ENCODE measurements around the gene SETBP1. TPM values are rescaled to one million over a fixed set of nuclear protein-coding genes. Genes with fewer than 3 reads are reported as not detected.

SETBP1 gene
- total RNA-seq, 1 donor from 2014 or later: 2.7 TPM

DNA sequence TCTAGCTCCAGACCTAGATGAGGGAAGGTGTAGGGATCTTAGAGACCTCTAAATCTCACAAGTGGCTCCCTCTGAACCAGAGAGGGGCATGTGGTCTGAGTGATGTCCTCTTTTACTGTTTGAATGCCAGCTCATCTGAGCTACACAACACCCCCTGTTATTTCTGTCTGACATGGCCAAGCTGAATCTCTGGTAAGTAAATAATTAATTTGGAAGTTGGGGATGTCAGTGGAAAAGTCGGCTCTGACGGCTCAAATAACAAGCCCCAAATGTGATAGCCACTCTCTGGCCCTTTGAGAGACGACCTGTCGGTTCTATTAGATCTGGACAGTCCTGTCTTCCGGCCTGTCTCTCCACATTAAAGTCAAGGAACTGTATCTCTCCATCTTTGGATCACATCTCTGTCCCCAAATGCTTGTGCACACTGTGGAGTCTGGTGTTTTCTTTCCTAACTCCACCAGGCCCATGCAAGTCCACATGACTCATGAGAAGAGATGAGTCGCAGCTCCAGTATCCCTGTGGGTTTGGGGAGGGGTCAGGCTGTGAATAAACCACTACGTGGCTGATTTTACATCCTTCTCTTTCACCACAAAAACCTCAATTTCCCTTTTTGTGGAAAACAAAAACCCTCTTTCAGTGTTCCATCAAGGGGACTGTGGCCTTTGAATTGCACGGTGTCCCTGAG, 52.5 kb downstream of the SETBP1 start:
- DNase-seq: no peak

DNA sequence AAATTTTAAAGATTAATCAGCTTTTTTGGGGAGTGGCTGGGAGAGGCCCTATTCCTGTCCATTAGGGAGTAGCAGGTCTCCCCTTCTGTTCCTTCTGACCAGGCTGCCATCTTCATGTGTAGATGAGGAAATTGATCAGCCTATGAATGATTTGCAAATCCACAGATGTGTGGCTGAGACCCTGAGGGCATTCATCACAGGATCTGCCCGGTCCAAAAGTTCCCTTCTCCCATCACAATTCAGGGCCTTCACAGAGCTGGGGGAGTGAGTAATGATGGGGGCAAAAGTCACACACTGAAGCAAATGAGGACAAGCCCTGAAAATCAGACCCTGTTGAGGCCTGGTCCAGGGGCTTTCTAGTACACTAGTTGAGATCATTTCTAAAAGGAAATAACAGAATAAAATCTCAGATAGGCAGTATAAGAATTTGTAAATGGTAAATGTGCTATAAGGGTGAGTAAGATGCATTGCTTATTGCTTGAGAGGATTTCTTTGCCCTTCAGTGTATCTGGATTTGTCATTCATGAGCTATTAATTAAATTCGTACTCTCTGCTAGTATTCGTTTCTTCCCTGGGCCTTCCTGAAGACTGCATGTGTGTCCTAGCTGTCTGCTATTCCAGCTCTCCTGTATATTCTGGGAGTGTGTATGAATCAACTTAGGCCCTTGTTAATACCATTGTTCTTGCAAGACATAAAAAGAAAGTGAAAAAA, 53.2 kb downstream of the SETBP1 start:
- no peak for DNase-seq

GRCh38 chr18:44735096-44735495, 54.4 kb downstream of the SETBP1 start:
- DNase-seq: no peak

GRCh38 chr18:44736664-44737380, 56.1 kb downstream of the SETBP1 start:
- no peak for DNase-seq

DNA sequence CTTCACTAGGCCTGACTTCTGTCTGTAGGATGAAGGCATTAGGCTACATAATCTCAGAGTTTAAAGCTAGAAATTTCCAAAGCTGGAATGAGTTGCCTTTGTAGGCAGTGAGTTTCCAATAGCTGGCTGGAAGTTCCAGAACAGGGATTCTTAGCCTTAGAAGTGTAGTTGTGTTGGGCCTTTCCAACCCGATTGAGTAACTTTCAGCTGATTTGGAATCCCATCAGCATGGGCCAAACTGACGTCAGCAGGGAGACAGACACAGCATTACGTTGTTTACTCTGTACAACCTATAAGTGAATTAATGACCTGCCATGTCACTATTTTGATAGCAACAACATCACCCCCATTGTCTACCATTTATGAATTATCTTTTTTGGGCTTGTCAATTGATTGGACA, 56.9 kb downstream of the SETBP1 start:
- DNase-seq: no peak

GRCh38 chr18:44740000-44740399, 59.3 kb downstream of the SETBP1 start:
- no peak for DNase-seq

GRCh38 chr18:44741085-44741484, 60.4 kb downstream of the SETBP1 start:
- DNase-seq: no peak

DNA sequence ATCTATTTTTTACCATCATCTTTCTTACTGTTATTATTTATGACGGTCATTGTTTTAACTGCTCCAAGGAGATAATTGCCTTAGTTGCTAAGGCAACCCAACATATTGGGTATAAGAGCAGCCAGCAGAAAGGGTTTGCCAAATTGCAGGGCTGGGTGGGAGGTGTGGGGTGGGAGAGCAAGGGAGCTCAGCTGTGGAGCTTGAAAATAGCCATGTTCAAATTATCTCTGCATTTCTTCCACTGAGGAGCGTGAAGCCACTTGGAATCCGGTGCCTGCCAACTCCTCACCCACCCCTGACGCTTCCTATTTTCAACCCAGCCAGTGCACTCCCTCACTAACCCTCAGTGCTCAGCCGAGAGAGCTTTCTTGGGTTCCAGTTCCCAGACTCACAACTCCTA, 60.8 kb downstream of the SETBP1 start:
- DNase-seq: no peak

DNA sequence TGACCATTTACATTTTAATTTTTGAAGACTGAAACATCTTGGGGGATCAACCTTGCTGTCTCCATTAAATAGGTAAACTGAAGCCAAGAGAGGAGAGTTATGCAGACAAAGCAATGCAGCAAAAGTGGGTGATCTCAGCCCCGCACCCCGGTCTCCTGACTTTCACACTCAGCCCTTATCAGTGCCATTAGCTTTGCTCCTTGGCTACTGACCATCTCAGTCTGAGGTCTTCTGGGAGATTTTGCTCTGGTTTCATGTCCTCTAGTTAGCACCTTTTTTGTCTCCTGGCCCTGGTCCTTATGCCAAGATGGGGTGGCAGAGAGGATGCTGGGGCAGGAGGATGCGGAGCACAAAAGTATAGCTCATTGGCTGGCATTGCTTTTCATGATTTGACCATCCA, 61.4 kb downstream of the SETBP1 start:
- DNase-seq: no peak

DNA sequence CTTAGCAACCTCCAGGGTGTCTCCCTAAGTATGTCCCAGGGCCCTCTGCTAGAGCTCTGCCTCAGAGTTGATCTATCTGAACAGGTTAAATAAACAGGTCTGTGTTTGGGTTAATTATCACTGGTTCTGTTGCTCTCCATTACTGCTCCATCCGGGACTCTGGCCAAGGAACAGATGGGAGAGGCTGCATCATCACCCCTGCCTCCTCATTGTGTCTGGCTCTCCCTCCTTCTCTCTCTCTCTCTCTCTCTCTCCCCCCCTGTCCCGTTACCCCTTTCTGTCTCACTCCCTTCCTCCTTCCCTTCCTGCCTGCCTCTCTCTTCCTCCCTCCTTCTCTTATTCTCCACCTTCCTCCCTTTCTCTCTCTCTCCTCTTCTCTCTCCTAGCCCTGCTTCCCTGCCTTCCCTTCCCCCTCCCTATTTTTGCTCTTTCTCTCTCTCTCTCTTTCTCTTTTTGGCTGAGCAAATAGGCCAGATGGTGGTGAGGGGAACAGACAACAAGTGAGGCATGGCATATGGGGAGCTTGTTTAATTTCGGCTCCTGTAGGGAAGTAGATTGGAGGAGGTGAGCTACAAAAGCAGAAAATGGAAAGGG, 62.1 kb downstream of the SETBP1 start:
- DNase-seq: no peak

DNA sequence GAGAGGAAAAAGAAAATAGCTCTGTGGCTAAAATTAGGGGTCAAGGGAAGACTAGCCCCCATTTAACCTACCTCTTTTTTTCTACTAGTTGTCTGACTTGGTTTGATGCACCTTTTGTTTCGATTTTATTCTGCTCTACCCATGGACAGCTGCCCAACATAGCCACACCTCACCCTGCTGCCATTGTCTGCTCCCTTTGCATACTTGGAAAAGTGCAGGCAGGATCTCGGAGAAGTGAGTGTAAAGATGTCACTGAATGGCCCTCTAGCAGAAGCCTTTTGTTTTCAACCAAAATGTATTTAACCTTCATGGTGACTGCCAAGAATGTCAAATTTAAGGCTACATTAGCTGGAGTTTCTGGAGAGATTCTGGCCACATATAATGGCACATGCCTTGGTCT, 62.9 kb downstream of the SETBP1 start:
- no peak for DNase-seq

GRCh38 chr18:44744161-44745121, 63.8 kb downstream of the SETBP1 start:
- DNase-seq: no peak

- no peak for DNase-seq
Measured at GRCh38 chr18:44747157-44747556, 66.5 kb downstream of the SETBP1 start.

- DNase-seq: no peak
Measured at GRCh38 chr18:44748582-44748981, 67.9 kb downstream of the SETBP1 start.

DNA sequence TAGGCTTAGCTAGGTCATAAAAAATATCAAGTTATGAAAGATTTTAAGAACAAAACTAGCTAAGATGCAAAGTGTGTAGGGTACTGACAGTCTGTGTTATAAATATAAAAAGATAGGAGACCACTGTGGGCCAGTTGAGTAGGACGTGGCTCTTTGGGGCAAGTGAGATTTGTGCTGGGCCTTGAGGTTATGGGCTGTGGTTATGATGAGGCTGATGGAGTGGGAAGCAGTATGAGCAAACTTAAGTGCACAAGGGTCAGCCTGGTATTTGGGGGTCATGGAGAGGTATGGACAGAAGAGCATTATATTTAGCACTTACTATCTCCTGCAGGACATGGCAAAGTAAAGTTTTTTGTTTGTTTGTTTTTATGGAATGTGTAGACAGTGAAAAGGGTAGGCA, 70.1 kb downstream of the SETBP1 start:
- no peak for DNase-seq

GRCh38 chr18:44754567-44754966, 73.9 kb downstream of the SETBP1 start:
- no peak for DNase-seq

- DNase-seq: no peak
Measured at GRCh38 chr18:44758861-44759631, 78.4 kb downstream of the SETBP1 start.

- no peak for DNase-seq
Measured at GRCh38 chr18:44759925-44760342, 79.2 kb downstream of the SETBP1 start.

- DNase-seq: no peak
Measured at GRCh38 chr18:44761812-44762211, 81.1 kb downstream of the SETBP1 start.

DNA sequence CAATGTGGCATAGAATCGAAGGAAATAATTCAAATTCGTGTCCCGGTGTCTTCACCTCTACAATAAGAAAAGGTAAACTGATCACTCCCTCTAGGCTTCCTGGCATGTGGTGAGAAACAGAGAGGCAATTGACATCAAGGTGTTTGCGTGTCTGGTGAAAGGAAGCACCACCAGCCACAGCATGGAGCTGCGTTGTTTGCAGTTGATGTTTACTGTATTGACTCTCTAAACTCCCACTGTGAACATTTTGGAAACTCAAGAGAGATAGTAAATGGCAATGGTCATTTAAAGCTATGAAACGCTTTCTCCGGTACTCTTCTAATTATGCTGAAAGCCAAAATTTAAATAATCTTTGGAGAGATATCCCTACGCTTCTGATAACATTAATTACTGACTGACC, 82.6 kb downstream of the SETBP1 start:
- no peak for DNase-seq

DNA sequence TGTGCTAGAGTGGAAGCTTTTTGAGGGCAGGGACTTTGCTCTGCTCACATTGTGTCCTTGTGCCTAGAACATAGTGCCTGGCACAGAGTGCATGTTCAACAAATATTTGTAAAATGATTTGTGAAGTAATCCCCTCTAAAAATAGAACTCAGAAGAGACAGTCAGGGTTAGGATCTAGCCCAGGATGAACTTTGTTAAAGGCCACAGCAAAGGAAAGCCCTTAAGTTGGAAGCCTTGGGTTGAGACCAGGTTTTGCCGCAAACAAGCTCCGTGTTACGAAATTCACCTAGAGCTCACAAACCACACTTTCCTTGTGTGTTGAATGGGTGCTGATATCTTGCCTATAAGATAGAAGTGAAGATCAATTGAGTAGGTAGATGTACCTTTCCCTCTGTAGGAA, 84.2 kb downstream of the SETBP1 start:
- no peak for DNase-seq
